ENCODE measurements around the gene INTS13.

GRCh38 chr12:26884765-26885576, 52.8 kb downstream of the INTS13 start:
- TF ChIP-seq POLR2A (IDR thresholded peaks at IDR 0.05) = no peak
- TF ChIP-seq, protein P1, sequence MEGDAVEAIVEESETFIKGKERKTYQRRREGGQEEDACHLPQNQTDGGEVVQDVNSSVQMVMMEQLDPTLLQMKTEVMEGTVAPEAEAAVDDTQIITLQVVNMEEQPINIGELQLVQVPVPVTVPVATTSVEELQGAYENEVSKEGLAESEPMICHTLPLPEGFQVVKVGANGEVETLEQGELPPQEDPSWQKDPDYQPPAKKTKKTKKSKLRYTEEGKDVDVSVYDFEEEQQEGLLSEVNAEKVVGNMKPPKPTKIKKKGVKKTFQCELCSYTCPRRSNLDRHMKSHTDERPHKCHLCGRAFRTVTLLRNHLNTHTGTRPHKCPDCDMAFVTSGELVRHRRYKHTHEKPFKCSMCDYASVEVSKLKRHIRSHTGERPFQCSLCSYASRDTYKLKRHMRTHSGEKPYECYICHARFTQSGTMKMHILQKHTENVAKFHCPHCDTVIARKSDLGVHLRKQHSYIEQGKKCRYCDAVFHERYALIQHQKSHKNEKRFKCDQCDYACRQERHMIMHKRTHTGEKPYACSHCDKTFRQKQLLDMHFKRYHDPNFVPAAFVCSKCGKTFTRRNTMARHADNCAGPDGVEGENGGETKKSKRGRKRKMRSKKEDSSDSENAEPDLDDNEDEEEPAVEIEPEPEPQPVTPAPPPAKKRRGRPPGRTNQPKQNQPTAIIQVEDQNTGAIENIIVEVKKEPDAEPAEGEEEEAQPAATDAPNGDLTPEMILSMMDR (IDR thresholded peaks at IDR 0.05) = peak in 5 of 7 experiments; percentile 87 to 95 (median 91)
- no peak for TF ChIP-seq EP300 (IDR thresholded peaks at IDR 0.05)
- TF ChIP-seq POLR2AphosphoS5 (IDR thresholded peaks at IDR 0.05) = peak in 1 of 3 donors; percentile 62
